ENCODE results near the gene UNC93A.
"Not testable (repeated sequence)": the region's sequence is repeated elsewhere in the genome, so short reads cannot be mapped to it uniquely, and the experiment has no call there.

UNC93A gene

GRCh38 chr6:167345960-167346359 is 54.8 kb downstream of the UNC93A start:
- no peak for DNase-seq

- DNase-seq, result no peak
These were observed 56.1 kb downstream of the UNC93A start for GRCh38 chr6:167347226-167347625.

- no peak for DNase-seq
These were observed 58.6 kb downstream of the UNC93A start for GRCh38 chr6:167349631-167350274.

- DNase-seq, result no peak
These were observed 59.2 kb downstream of the UNC93A start for GRCh38 chr6:167350275-167350696.

GRCh38 chr6:167350731-167351655 is 59.9 kb downstream of the UNC93A start:
- DNase-seq, result peak; percentile 79 to 83

- DNase-seq, result no peak
These were observed 60.7 kb downstream of the UNC93A start for GRCh38 chr6:167351656-167352345.

GRCh38 chr6:167356874-167357273 is 65.8 kb downstream of the UNC93A start:
- DNase-seq, result no peak

GRCh38 chr6:167358394-167358793 is 67.3 kb downstream of the UNC93A start:
- DNase-seq, result not testable (repeated sequence)

- not testable (repeated sequence) for DNase-seq
These were observed 70.1 kb downstream of the UNC93A start for GRCh38 chr6:167361170-167361569.
